ENCODE measurements around the gene FYN.

DNA sequence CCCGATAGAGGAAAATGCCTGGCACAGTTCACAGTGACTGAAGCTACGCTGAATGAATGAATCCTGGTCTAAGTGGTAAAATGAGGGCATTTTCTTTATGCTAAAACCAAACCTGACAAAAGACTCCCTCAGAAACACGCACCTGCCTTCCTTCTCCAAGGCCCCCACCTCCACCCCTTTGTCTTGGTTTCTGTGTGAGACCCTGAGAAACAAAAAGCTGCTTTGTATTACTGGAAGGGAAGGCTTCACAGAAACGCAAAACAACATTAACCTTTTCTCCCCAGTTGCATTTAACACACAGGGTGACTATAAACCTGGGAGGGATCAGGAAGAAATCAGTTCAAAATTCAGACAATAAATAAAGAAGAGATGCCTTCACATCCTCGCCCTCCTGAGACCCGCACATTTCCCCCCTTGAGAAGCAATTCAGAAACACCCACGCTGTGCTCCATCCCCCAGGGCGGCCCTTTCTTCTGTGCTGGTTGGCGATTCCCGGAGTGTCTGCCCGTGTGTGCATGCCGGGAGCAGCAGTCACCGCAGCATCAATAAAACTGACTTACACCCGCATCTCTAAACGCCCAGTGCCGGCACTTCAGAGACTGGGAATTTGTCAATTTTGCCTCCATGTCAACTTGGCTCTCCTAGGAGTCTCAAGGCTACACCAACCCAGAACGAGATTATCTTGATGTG, 200.3 kb downstream of the FYN start:
- TF ChIP-seq ZNF2 (tag by site-specific recombination; IDR thresholded peaks at IDR 0.05) = no peak
- TF ChIP-seq CTCF (tag by site-specific recombination; IDR thresholded peaks at IDR 0.05) = no peak
- TF ChIP-seq ZNF324 (tag by site-specific recombination; IDR thresholded peaks at IDR 0.05) = no peak
- no peak for TF ChIP-seq PBX3 (CRISPR knock-in tag; IDR thresholded peaks at IDR 0.05)
- TF ChIP-seq ZNF362 (tag by site-specific recombination; IDR thresholded peaks at IDR 0.05) = no peak
- TF ChIP-seq, protein P1, sequence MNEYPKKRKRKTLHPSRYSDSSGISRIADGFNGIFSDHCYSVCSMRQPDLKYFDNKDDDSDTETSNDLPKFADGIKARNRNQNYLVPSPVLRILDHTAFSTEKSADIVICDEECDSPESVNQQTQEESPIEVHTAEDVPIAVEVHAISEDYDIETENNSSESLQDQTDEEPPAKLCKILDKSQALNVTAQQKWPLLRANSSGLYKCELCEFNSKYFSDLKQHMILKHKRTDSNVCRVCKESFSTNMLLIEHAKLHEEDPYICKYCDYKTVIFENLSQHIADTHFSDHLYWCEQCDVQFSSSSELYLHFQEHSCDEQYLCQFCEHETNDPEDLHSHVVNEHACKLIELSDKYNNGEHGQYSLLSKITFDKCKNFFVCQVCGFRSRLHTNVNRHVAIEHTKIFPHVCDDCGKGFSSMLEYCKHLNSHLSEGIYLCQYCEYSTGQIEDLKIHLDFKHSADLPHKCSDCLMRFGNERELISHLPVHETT (tag by site-specific recombination; IDR thresholded peaks at IDR 0.05) = no peak
- TF ChIP-seq ZNF561 (tag by site-specific recombination; IDR thresholded peaks at IDR 0.05; ENCODE audit: borderline replicate concordance) = no peak
- no peak for TF ChIP-seq OVOL3 (tag by site-specific recombination; IDR thresholded peaks at IDR 0.05)
- no peak for TF ChIP-seq ZNF121 (tag by site-specific recombination; IDR thresholded peaks at IDR 0.05)
- TF ChIP-seq, protein P2, sequence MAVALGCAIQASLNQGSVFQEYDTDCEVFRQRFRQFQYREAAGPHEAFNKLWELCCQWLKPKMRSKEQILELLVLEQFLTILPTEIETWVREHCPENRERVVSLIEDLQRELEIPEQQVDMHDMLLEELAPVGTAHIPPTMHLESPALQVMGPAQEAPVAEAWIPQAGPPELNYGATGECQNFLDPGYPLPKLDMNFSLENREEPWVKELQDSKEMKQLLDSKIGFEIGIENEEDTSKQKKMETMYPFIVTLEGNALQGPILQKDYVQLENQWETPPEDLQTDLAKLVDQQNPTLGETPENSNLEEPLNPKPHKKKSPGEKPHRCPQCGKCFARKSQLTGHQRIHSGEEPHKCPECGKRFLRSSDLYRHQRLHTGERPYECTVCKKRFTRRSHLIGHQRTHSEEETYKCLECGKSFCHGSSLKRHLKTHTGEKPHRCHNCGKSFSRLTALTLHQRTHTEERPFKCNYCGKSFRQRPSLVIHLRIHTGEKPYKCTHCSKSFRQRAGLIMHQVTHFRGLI (tag by site-specific recombination; IDR thresholded peaks at IDR 0.05) = no peak
- TF ChIP-seq, protein P3, sequence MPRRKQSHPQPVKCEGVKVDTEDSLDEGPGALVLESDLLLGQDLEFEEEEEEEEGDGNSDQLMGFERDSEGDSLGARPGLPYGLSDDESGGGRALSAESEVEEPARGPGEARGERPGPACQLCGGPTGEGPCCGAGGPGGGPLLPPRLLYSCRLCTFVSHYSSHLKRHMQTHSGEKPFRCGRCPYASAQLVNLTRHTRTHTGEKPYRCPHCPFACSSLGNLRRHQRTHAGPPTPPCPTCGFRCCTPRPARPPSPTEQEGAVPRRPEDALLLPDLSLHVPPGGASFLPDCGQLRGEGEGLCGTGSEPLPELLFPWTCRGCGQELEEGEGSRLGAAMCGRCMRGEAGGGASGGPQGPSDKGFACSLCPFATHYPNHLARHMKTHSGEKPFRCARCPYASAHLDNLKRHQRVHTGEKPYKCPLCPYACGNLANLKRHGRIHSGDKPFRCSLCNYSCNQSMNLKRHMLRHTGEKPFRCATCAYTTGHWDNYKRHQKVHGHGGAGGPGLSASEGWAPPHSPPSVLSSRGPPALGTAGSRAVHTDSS (tag by site-specific recombination; IDR thresholded peaks at IDR 0.05) = no peak
- TF ChIP-seq ELK4 (IDR thresholded peaks at IDR 0.05; ENCODE audit: borderline replicate concordance, low read depth, low read length) = no peak

Measured in HEK293 (cell line).